Rectal smooth muscle tissue (tissue), 1 donor: Measurements from ENCODE around the gene TTLL7.

Source experiments
- H3K27ac ChIP-seq: one replicate; pipeline ENCODE4 v1.7.0; 2013; ENCODE audit warnings: low read depth, low read length, inconsistent platforms
- H3K27me3 ChIP-seq: one replicate; pipeline ENCODE4 v1.7.0; 2013; ENCODE audit warnings: low read length; ENCODE audit not compliant: control insufficient read depth, insufficient read depth
- H3K36me3 ChIP-seq: one replicate; pipeline ENCODE4 v1.7.0; 2013; ENCODE audit warnings: low read length; ENCODE audit not compliant: control insufficient read depth, insufficient read depth
- H3K4me1 ChIP-seq: one replicate; pipeline ENCODE4 v1.7.0; 2013; ENCODE audit warnings: low read length; ENCODE audit not compliant: control insufficient read depth, insufficient read depth
- H3K4me3 ChIP-seq: one replicate; pipeline ENCODE4 v1.7.0; 2013; ENCODE audit warnings: low read length
- H3K9ac ChIP-seq: one replicate; pipeline ENCODE4 v1.7.0; 2013; ENCODE audit warnings: low read length

The TTLL7 gene

DNA sequence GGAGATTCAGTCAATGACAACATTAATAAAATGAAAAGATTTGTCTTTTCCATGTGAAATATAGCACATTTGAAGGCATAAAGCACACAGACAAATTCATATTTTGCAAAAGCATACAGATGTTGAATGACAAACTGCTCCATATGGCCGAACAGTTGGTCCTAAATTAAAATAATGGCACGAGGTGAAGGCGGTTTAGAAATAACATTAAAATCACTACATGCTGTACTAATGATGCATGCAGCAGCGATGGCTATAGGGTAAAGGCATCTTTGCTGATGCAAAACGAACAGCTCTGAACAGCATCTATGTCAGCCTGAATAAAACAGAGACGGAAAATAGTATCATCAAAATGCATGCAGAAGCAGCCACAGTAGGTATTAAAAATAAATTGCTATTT lies 102.6 kb downstream of the TTLL7 start:
- H3K4me3 ChIP-seq, result no peak overlapping the region
- no peaks in the 10 kb centered on the region for H3K27me3 ChIP-seq
- H3K4me1 ChIP-seq, result no peaks in the 10 kb centered on the region
- no peak overlapping the region for H3K27ac ChIP-seq
- H3K36me3 ChIP-seq, result no peaks in the 10 kb centered on the region
- no peak overlapping the region for H3K9ac ChIP-seq

DNA sequence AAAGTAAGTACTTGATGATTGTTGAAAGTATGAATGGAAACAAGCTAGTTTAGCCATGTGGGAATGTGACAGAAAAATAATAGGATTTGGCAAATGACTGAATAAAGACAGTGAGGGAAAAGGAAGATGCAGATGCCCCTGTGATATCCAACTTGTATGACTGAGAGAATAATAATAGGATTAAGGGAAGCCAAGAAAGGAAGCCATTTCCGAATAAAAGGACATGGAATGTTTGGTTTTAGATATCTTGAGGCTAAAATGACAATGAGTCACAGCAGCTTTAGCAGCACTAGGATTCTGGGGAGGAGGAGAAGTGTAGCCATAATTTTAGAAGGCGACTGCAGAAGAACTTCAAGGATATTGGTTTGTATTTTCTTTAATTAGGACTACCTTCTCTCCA lies 109.2 kb downstream of the TTLL7 start:
- Histone ChIP-seq H3K27me3 (no peaks in the 10 kb centered on the region), H3K9ac (no peak overlapping the region), H3K4me3 (no peak overlapping the region), H3K27ac (no peak overlapping the region), H3K36me3 (no peaks in the 10 kb centered on the region), H3K4me1 (no peaks in the 10 kb centered on the region)

DNA sequence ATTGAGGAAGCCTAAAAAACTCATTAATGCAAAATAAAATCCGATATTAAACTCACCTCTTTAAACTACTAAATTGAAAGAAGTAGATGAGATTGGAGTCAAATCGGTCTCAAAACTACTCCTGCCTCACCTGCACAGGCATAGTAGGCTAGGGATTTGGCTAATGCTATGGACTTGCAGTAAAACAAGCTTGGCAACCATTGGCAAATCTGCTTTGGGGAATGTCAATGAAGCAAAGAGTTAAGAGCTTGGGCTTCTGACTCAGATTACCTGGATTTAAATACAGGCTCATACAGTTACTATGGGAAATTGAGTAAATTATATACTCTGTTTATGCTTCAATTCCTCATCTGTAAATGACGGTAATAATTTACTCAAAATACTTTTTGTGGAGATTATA lies 111.4 kb downstream of the TTLL7 start:
- no peaks in the 10 kb centered on the region for H3K4me1 ChIP-seq
- no peaks in the 10 kb centered on the region for H3K36me3 ChIP-seq
- no peak overlapping the region for H3K4me3 ChIP-seq
- no peak overlapping the region for H3K27ac ChIP-seq
- no peak overlapping the region for H3K9ac ChIP-seq
- no peaks in the 10 kb centered on the region for H3K27me3 ChIP-seq

DNA sequence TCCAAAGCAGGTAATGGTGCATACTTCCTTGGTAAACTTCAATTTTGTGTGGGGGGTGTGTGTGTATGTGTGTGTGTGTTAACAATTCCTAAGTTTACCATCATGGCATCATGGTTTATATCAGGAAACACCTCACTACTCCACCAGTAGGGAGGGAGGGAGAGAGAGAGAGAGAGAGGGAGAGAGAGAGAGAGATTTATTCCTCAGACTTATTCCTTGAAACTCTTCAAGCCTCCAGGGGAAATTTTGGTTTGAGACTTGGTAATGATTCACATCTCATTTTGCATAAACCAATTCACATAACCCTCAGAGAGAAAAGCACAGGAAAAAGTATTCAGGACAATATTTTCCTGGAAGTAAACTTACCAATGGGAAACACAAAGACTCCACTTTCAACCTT lies 115.0 kb downstream of the TTLL7 start:
- H3K36me3 ChIP-seq, result no peaks in the 10 kb centered on the region
- H3K27me3 ChIP-seq, result no peaks in the 10 kb centered on the region
- H3K27ac ChIP-seq, result no peak overlapping the region
- no peak overlapping the region for H3K9ac ChIP-seq
- no peak overlapping the region for H3K4me3 ChIP-seq
- H3K4me1 ChIP-seq, result no peaks in the 10 kb centered on the region

DNA sequence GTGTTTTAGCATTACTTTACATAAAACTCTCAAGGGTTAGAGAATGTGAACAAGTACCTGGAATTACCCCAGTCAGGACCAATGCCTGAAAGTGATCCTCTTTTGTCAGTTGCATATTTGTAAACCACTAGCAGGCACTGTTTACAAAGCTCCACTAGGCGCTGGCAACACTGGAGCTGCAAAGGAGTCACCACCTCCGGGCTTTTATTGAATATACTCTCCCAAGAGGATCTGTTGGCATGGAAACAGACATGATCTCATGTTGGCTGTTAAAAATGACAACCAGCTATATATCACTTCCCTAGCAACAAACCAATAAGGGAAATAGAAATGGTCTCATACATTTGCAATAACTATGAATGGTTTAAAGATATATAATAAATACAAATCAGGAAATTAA lies 116.0 kb downstream of the TTLL7 start:
- Histone ChIP-seq H3K9ac (no peak overlapping the region), H3K4me3 (no peak overlapping the region), H3K27ac (no peak overlapping the region), H3K4me1 (no peaks in the 10 kb centered on the region), H3K27me3 (no peaks in the 10 kb centered on the region), H3K36me3 (no peaks in the 10 kb centered on the region)

DNA sequence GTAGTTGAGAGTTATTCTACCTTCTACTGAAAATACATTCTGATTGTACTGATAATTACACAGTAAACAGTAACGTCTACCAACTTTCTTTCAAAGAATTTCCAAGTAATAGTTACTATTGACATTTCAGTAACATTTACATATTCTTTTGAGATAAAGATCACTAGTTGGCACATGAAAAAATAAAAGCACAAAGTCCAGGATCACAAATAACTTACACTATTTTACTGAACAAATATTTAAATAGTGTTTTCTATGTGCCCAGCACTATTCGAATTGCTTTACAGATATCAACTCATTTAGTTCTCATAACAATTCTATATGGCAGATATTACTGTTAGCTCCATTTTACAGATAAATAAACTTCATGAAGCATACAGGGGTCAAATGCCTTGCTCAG lies 126.4 kb downstream of the TTLL7 start:
- Histone ChIP-seq H3K9ac (no peak overlapping the region), H3K27me3 (no peaks in the 10 kb centered on the region), H3K4me1 (no peaks in the 10 kb centered on the region), H3K4me3 (no peak overlapping the region), H3K27ac (no peak overlapping the region), H3K36me3 (no peaks in the 10 kb centered on the region)

DNA sequence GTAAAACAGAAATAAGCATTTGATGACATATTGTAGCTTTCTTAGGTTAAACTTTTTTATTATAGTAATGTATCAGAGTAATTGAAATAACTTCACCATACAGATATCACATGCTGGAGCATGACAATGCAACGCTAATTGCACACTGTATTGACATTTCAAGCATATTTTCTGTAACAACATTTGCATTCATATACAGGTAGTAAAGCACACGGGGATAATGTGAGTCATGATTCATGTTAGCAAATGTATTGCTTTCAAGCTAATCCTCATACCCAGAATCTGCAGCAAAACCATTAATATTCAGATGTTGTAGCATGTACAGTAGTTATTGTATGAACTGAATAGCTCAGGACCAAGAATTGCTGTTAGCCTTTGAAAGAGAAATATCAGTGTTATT lies 133.9 kb downstream of the TTLL7 start:
- H3K27me3 ChIP-seq, result no peaks in the 10 kb centered on the region

DNA sequence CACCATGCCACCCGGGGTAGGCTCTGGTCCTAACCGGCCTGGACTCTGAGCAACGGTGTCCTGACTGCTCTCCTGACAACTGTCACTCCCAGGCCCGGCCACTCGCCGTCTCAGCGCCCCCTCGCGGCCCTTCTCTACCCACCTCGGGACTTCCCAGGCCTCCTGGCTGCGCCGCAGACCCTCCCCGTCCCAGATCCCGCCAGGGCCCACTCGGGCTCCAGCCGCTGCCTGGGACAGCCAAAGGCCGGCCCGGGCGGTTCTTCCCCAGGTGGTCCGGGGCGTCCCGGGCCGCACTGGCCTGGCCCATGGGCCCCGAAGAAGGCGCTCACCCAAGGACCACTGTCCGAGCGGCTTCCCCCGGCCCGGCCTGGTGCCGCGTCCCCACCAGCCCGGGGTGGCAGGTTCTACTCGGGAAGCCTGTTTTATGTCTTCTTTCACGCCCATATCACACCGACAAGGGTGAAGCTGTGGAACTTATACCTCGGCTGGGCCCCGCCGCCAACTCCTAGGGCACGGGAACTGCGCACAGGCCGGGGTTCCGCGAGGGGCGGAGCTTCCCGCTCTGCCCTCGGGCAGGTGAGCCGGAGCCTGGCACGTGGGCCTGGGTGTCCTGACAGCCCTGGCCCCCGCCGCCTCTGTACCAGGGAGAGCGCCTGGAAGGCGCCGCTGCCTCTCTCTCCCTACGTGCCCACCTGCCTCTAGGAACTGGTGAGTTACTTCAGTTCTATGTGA lies 138.3 kb downstream of the TTLL7 start:
- Histone ChIP-seq H3K9ac (peak overlapping the region; percentile 21), H3K27ac (no peak overlapping the region), H3K4me1 (no peaks in the 10 kb centered on the region), H3K27me3 (no peaks in the 10 kb centered on the region), H3K36me3 (no peaks in the 10 kb centered on the region), H3K4me3 (peak overlapping the region; percentile 63)

More for the DNA sequence above, 133.9 kb downstream of the TTLL7 start:
- no peaks in the 10 kb centered on the region for H3K36me3 ChIP-seq
- H3K4me3 ChIP-seq, result no peak overlapping the region
- H3K9ac ChIP-seq, result no peak overlapping the region
- H3K27ac ChIP-seq, result no peak overlapping the region
- H3K4me1 ChIP-seq, result no peaks in the 10 kb centered on the region

DNA sequence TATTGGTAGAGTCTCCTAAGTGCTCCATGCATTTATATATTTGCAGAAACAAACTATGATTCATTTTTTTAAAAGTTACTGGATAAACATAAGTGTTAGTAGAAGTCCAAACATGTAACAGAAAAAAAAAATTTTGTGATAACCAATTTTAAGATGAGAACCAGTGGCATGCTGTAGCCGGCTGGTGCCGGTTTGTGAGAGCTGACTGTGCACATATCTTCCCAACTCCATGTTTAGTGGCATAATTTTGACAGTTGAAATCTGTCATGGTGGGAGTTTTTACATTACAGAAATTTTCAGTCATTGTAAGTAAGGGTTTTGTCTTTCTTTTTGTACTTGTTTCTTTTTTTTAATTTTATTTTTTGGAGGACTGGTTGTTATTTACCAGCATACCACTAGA lies 141.2 kb downstream of the TTLL7 start:
- H3K9ac ChIP-seq, result no peak overlapping the region
- no peaks in the 10 kb centered on the region for H3K27me3 ChIP-seq
- no peak overlapping the region for H3K4me3 ChIP-seq
- H3K4me1 ChIP-seq, result no peaks in the 10 kb centered on the region
- no peak overlapping the region for H3K27ac ChIP-seq
- no peaks in the 10 kb centered on the region for H3K36me3 ChIP-seq

DNA sequence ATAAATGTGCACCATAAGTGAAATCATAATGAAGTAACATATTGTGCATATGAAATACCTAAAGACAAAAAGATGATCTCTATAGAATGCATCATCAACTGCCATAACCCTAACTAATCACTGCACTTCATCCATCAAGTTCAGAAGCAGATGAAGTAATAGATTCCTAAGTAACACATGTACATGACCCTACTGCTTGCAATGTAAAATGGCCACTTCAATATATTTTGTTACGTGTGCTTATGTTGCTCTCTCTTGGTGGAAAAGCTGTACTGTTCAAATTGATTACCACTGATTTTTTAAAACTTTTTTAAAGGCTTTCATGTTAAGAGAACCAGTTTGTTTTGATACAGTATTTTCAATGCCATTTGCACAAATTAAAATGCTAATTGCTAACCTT lies 141.8 kb downstream of the TTLL7 start:
- Histone ChIP-seq H3K4me3 (no peak overlapping the region), H3K4me1 (no peaks in the 10 kb centered on the region), H3K36me3 (no peaks in the 10 kb centered on the region), H3K27ac (no peak overlapping the region), H3K9ac (no peak overlapping the region), H3K27me3 (no peaks in the 10 kb centered on the region)

DNA sequence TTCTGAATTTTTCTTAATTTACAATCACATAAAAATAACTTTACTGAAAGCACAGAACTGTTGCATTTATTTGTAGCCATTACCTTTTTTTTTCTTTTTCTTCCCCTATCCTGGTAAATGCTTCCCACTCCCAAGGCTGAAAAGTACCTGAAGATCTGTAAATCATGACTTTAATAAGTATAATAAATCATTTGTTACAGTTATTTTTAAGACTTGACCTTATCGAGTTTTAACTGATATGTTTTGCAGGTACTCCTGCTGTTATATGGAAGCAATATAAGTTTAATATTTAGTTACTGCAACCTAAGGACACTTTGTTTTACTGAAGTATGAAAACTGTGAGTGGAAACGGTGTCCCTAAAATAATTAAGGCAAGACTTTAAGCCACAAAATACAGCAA lies 142.6 kb downstream of the TTLL7 start:
- H3K9ac ChIP-seq, result no peak overlapping the region

DNA sequence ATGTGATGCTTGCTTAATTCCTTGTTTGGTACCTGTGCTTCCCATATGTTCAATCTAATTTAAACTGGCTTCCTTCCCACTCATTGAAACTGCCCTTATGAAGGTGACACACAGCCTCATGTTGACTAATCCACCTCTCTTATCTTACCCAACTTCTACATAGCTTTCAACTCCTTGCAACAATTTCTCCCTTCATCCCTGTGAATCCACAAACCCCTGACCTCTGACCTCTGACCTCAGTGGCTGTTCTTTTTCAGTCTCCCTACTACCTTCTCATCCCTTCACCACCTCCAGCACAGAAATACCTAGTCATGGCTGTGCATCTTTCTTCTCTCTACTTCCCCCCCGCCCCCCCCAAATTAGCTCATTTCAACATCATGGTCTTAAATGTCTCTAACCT lies 144.5 kb downstream of the TTLL7 start:
- H3K4me1 ChIP-seq, result no peaks in the 10 kb centered on the region
- no peak overlapping the region for H3K27ac ChIP-seq
- no peak overlapping the region for H3K9ac ChIP-seq
- H3K27me3 ChIP-seq, result no peaks in the 10 kb centered on the region
- H3K36me3 ChIP-seq, result no peaks in the 10 kb centered on the region
- H3K4me3 ChIP-seq, result no peak overlapping the region

More for the DNA sequence above, 142.6 kb downstream of the TTLL7 start:
- Histone ChIP-seq H3K4me3 (no peak overlapping the region), H3K36me3 (no peaks in the 10 kb centered on the region), H3K27ac (no peak overlapping the region), H3K4me1 (no peaks in the 10 kb centered on the region), H3K27me3 (no peaks in the 10 kb centered on the region)

DNA sequence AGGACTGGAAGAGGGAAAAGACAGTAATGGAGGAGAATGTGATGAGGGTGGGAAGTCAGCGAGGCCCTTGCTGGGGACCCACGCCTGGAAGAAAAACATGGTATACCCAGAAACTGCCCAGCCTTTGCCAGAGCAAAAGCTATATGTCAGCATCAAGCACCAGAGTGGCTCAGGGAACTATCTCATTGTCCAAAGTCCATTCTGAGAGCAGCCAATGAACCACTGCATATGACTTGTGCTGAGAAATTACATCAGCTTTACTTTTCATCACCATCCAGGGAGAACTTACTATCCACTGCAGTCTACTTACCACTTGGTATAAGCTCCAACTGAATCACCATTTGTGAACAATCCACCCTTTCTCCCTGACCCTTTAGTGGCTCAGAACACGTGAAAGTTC lies 148.1 kb downstream of the TTLL7 start:
- no peak overlapping the region for H3K9ac ChIP-seq
- H3K27ac ChIP-seq, result no peak overlapping the region
- H3K4me1 ChIP-seq, result no peaks in the 10 kb centered on the region
- no peaks in the 10 kb centered on the region for H3K27me3 ChIP-seq
- no peaks in the 10 kb centered on the region for H3K36me3 ChIP-seq
- no peak overlapping the region for H3K4me3 ChIP-seq
